Caco-2 (cell line): ENCODE results near the gene PLEKHA6. TPM values are rescaled to one million over a fixed set of nuclear protein-coding genes. Genes with fewer than 3 reads are reported as not detected.
A peak's percentile ranks its signal among the peaks of the same experiment; 100 is the strongest.

ENCODE experiments used
- BruUV-seq: library from RNA; stranded (reverse); fragments of 400-500 nt; replicated peaks from 2 replicates; lab custom pipeline; 2021; lab: Mats Ljungman, UMichigan
- CTCF ChIA-PET: fragments of 300-600 bp; sonication (Branson Sonifier 250); formaldehyde crosslinking; loops from one replicate; lab custom pipeline; 2022; ENCODE audit warnings: antibody characterized with exemption; lab: Charles Lee
- POLR2A ChIA-PET: fragments of 300-600 bp; sonication (Branson Sonifier 250); formaldehyde crosslinking; loops from one replicate; lab custom pipeline; 2022; ENCODE audit warnings: antibody characterized with exemption; lab: Charles Lee
- DNase-seq, 2 experiments: peaks; one replicate each; pipeline versions ENCODE4 v3.0.0 to v3.0.0-alpha.2; 2020 to 2022
- H3K27me3 ChIP-seq: replicated peaks from 2 replicates; pipeline ENCODE4 v1.6.0; 2011; ENCODE audit warnings: low read length; ENCODE audit not compliant: control insufficient read depth, insufficient read depth
- H3K36me3 ChIP-seq: 2 replicates; pipeline ENCODE4 v1.5.1; 2011; ENCODE audit warnings: low read length; ENCODE audit not compliant: control insufficient read depth, insufficient read depth
- H3K4me1 ChIP-seq: fragments of 250-450 bp; sonication (Bioruptor Pico); 2 replicates; pipeline ENCODE4 v1.5.1; 2020; ENCODE audit warnings: mild to moderate bottlenecking
- H3K4me3 ChIP-seq: 2 replicates; pipeline ENCODE4 v1.5.1; 2011; ENCODE audit warnings: low read depth, mild to moderate bottlenecking, control low read depth, low read length
- H3K9me3 ChIP-seq: fragments of 250-450 bp; sonication (Bioruptor Pico); 2 replicates; pipeline ENCODE4 v1.5.1; 2020; ENCODE audit warnings: mild to moderate bottlenecking, moderate library complexity
- H3K27ac Mint-ChIP-seq: one replicate; pipeline ENCODE4 v1.8.0; 2022; ENCODE audit warnings: mixed read lengths; ENCODE audit not compliant: unreplicated experiment
- H3K27me3 Mint-ChIP-seq: one replicate; pipeline ENCODE4 v1.8.0; 2022; ENCODE audit warnings: mixed read lengths; ENCODE audit not compliant: insufficient read depth, unreplicated experiment
- H3K36me3 Mint-ChIP-seq: one replicate; pipeline ENCODE4 v1.8.0; 2022; ENCODE audit warnings: mild to moderate bottlenecking, mixed read lengths; ENCODE audit not compliant: insufficient read depth, unreplicated experiment
- H3K4me1 Mint-ChIP-seq: one replicate; pipeline ENCODE4 v1.8.0; 2022; ENCODE audit warnings: low read depth, mixed read lengths; ENCODE audit not compliant: unreplicated experiment
- H3K4me3 Mint-ChIP-seq: one replicate; pipeline ENCODE4 v1.8.0; 2022; ENCODE audit warnings: mild to moderate bottlenecking, moderate library complexity, mixed read lengths; ENCODE audit not compliant: unreplicated experiment
- H3K9me3 Mint-ChIP-seq: one replicate; pipeline ENCODE4 v1.8.0; 2022; ENCODE audit warnings: mixed read lengths; ENCODE audit not compliant: unreplicated experiment
- CTCF ChIP-seq, 2 experiments: fragments of 200-600 bp in 1 of 2; IDR thresholded peaks; 1 replicate in 1 of 2; 2 replicates in 1 of 2; pipeline versions ENCODE4 v1.5.1 to v1.8.0; 2011 to 2022; ENCODE audit warnings: antibody characterized with exemption in 1 of 2, control low read depth in 1 of 2, inconsistent platforms in 1 of 2, low read depth in 1 of 2, low read length in 1 of 2, mild to moderate bottlenecking in 1 of 2, moderate library complexity in 1 of 2; ENCODE audit not compliant: insufficient read depth in 1 of 2, severe bottlenecking in 1 of 2, unreplicated experiment in 1 of 2
- intact Hi-C: fragments of 100-400 bp; cut with micrococcal nuclease; formaldehyde crosslinking; loops from one replicate; pipeline ENCODE4 v1.10.0; 2022; ENCODE audit not compliant: unreplicated experiment
- total RNA-seq: library from RNA; stranded (reverse); gene quantifications from 2 replicates; pipeline ENCODE4 v1.2.3, GENCODE V29; 2022

The PLEKHA6 gene
- total RNA-seq, 1 experiment from 2014 or later: 18.8 TPM

GRCh38 chr1:204250428-204251030 is 109.2 kb downstream of the PLEKHA6 start:
- Mint-ChIP-seq H3K4me3 (no peak overlapping the region), H3K9me3 (no peaks in the 10 kb centered on the region), H3K36me3 (peaks cover 6% of the 10 kb centered on the region), H3K27ac (no peak overlapping the region), H3K4me1 (no peaks in the 10 kb centered on the region), H3K27me3 (no peaks in the 10 kb centered on the region)
- no peak for DNase-seq
- ChIA-PET POLR2A (no interaction called here), CTCF (no interaction called here)
- intact Hi-C loops: no loop called here
- H3K36me3 ChIP-seq: no peaks in the 10 kb centered on the region; the same call in 1 of the 2 replicates
- H3K27me3 ChIP-seq: no peaks in the 10 kb centered on the region
- BruUV-seq: no TSS peak
- no peak overlapping the region for H3K4me3 ChIP-seq
- H3K9me3 ChIP-seq: no peaks in the 10 kb centered on the region
- no peak for TF ChIP-seq CTCF (IDR thresholded peaks at IDR 0.05; ENCODE audit: insufficient read depth in 1 of 2, low read depth in 1 of 2, low read length in 1 of 2, severe bottlenecking in 1 of 2, unreplicated experiment in 1 of 2)
- H3K4me1 ChIP-seq: peaks cover 8% of the 10 kb centered on the region; the same call in 1 of the 2 replicates

- CTCF ChIA-PET: no interaction called here
- H3K9me3 Mint-ChIP-seq: no peaks in the 10 kb centered on the region
Measured at GRCh38 chr1:204249736-204250427, 109.8 kb downstream of the PLEKHA6 start.

More at GRCh38 chr1:204249736-204250427, 109.8 kb downstream of the PLEKHA6 start:
- Histone ChIP-seq H3K9me3 (no peaks in the 10 kb centered on the region), H3K36me3 (no peaks in the 10 kb centered on the region; the same call in none of the 2 replicates), H3K4me1 (peaks cover 8% of the 10 kb centered on the region; the same call in 1 of the 2 replicates), H3K27me3 (no peaks in the 10 kb centered on the region), H3K4me3 (no peak overlapping the region)
- peak overlapping the region; percentile 31 for H3K27ac Mint-ChIP-seq
- H3K27me3 Mint-ChIP-seq: no peaks in the 10 kb centered on the region
- no peak for DNase-seq
- BruUV-seq: no TSS peak
- intact Hi-C loops: no loop called here
- POLR2A ChIA-PET: no interaction called here
- no peak for TF ChIP-seq CTCF (IDR thresholded peaks at IDR 0.05; ENCODE audit: insufficient read depth in 1 of 2, low read depth in 1 of 2, low read length in 1 of 2, severe bottlenecking in 1 of 2, unreplicated experiment in 1 of 2)
- peaks cover 1% of the 10 kb centered on the region for H3K36me3 Mint-ChIP-seq
- no peaks in the 10 kb centered on the region for H3K4me1 Mint-ChIP-seq
- H3K4me3 Mint-ChIP-seq: no peak overlapping the region
